GM18868 (cell line): ENCODE results near the gene HYAL3.
A peak's percentile ranks its signal among the peaks of the same experiment; 100 is the strongest.
"Not testable (repeated sequence)": the region's sequence is repeated elsewhere in the genome, so short reads cannot be mapped to it uniquely, and the experiment has no call there.

Experiments used
- ATAC-seq: cut with Tn5 transposase; IDR thresholded peaks from one replicate; pipeline ENCODE4 v1.9.1; 2021; ENCODE audit warnings: mild to moderate bottlenecking, moderate library complexity; ENCODE audit not compliant: unreplicated experiment

HYAL3 gene

GRCh38 chr3:50272911-50273688, 26.1 kb downstream of the HYAL3 start:
- ATAC-seq = peak; percentile 90

- ATAC-seq = not testable (repeated sequence)
Measured at GRCh38 chr3:50272538-50272910, 26.7 kb downstream of the HYAL3 start.

GRCh38 chr3:50271314-50271936, 27.8 kb downstream of the HYAL3 start:
- no peak for ATAC-seq

GRCh38 chr3:50270422-50271224, 28.6 kb downstream of the HYAL3 start:
- ATAC-seq = no peak

GRCh38 chr3:50269977-50270413, 29.2 kb downstream of the HYAL3 start:
- no peak for ATAC-seq

- ATAC-seq = no peak
Measured at GRCh38 chr3:50269460-50269859, 29.7 kb downstream of the HYAL3 start.

- no peak for ATAC-seq
Measured at GRCh38 chr3:50268703-50269451, 30.3 kb downstream of the HYAL3 start, which contains the start of gene SEMA3B. Gene SEMA3B, plus strand, starts transcription at chr3:50269147. Its CDS starts 94 bp downstream, at chr3:50269241.

- ATAC-seq = no peak
Measured at GRCh38 chr3:50268276-50268675, 30.9 kb downstream of the HYAL3 start.

GRCh38 chr3:50267280-50267913, 31.8 kb downstream of the HYAL3 start:
- ATAC-seq = no peak

- ATAC-seq = no peak
Measured at GRCh38 chr3:50266836-50267235, 32.4 kb downstream of the HYAL3 start.

- no peak for ATAC-seq
Measured at GRCh38 chr3:50266017-50266416, 33.2 kb downstream of the HYAL3 start.

- ATAC-seq = no peak
Measured at GRCh38 chr3:50265571-50265970, 33.6 kb downstream of the HYAL3 start.

GRCh38 chr3:50264964-50265485, 34.2 kb downstream of the HYAL3 start:
- no peak for ATAC-seq

- no peak for ATAC-seq
Measured at GRCh38 chr3:50264383-50264963, 34.7 kb downstream of the HYAL3 start.

- ATAC-seq = no peak
Measured at GRCh38 chr3:50263478-50264382, 35.5 kb downstream of the HYAL3 start.

- ATAC-seq = no peak
Measured at GRCh38 chr3:50262778-50263177, 36.4 kb downstream of the HYAL3 start.

GRCh38 chr3:50262200-50262599, 37.0 kb downstream of the HYAL3 start:
- not testable (repeated sequence) for ATAC-seq

GRCh38 chr3:50261505-50261904, 37.7 kb downstream of the HYAL3 start:
- no peak for ATAC-seq
